Mucosa of descending colon (tissue), 3 donors: Measurements from ENCODE around the gene FYN. TPM values are rescaled to one million over a fixed set of nuclear protein-coding genes. Genes with fewer than 3 reads are reported as not detected.

Experiments
- ATAC-seq: fragments of 200-7000 bp; cut with Tn5 transposase; one replicate; pipeline ENCODE4 v1.9.1; 2020; ENCODE audit warnings: mild to moderate bottlenecking, moderate library complexity
- DNase-seq, 3 donors: peaks; one replicate each; pipeline ENCODE4 v3.0.0-alpha.2; 2020
- H3K36me3 ChIP-seq: fragments of 200-600 bp; one replicate; pipeline ENCODE4 v1.8.0; 2021; ENCODE audit warnings: low read depth, mild to moderate bottlenecking
- H3K4me1 ChIP-seq: fragments of 200-600 bp; one replicate; pipeline ENCODE4 v1.8.0; 2021; ENCODE audit warnings: low read depth, mild to moderate bottlenecking
- H3K4me3 ChIP-seq: fragments of 200-600 bp; one replicate; pipeline ENCODE4 v1.8.0; 2021; ENCODE audit warnings: mild to moderate bottlenecking
- H3K9me3 ChIP-seq: fragments of 200-600 bp; one replicate; pipeline ENCODE4 v1.8.0; 2021; ENCODE audit warnings: mild to moderate bottlenecking
- intact Hi-C, 2 donors: fragments of 100-400 bp; cut with DNase I in 1 of 2; cut with micrococcal nuclease in 1 of 2; formaldehyde crosslinking; loops; one replicate each; pipeline versions ENCODE4 v1.11.0 to v1.11.1; 2022; cut with DNase I, micrococcal nuclease
- total RNA-seq, 3 donors: library from RNA; stranded (reverse); fragmentation: NEBNext Ultra II Directional in 2 of 3; extraction: Animal tissue kit (Norgen Biotek cat#: 25700) in 2 of 3; gene quantifications; one replicate each; pipeline versions ENCODE4 v1.2.1 to v1.2.4, GENCODE V29; 2021 to 2023
- TF ChIP-seq, protein P1 (sequence below): fragments of 200-600 bp; IDR thresholded peaks from one replicate; pipeline ENCODE4 v1.8.0; 2022; ENCODE audit warnings: antibody characterized with exemption, mild to moderate bottlenecking
- donor health status: DM: no; HTN: no; CAD: no; lungs with moderate emphysema.
- donor health status: DM: no; HTN: no; CAD: no.
- donor health status: DM: no; HTN: yes; CAD: no.

The FYN gene
- total RNA-seq, 3 donors from 2014 or later: 15.0 to 63.0 (median 24.8) TPM

DNA sequence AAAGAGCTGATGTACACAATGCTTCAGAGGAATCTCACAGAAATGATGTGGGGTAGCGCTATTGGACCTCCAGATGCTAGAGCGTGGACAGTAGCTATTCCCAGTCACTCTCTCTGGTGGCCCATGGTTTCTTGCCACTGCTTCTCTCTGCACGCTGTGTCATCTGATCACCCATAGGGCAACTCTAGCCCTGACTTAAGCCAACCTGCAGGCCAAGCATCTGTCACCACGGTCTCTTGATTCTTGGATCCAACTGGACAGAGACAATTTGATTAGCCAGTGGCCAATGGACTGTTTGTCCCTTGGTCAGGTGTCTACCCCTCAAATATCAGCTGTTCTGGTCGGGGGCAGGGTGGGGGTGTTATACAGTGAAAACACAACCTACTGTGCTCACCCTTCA lies 225.2 kb downstream of the FYN start:
- ATAC-seq: no peak
- no peaks in the 10 kb centered on the region for H3K9me3 ChIP-seq
- H3K4me3 ChIP-seq: no peak overlapping the region
- H3K36me3 ChIP-seq: no peaks in the 10 kb centered on the region
- no peaks in the 10 kb centered on the region for H3K4me1 ChIP-seq
- DNase-seq: no peak
- intact Hi-C loops: no loop called here
- TF ChIP-seq, protein P1, sequence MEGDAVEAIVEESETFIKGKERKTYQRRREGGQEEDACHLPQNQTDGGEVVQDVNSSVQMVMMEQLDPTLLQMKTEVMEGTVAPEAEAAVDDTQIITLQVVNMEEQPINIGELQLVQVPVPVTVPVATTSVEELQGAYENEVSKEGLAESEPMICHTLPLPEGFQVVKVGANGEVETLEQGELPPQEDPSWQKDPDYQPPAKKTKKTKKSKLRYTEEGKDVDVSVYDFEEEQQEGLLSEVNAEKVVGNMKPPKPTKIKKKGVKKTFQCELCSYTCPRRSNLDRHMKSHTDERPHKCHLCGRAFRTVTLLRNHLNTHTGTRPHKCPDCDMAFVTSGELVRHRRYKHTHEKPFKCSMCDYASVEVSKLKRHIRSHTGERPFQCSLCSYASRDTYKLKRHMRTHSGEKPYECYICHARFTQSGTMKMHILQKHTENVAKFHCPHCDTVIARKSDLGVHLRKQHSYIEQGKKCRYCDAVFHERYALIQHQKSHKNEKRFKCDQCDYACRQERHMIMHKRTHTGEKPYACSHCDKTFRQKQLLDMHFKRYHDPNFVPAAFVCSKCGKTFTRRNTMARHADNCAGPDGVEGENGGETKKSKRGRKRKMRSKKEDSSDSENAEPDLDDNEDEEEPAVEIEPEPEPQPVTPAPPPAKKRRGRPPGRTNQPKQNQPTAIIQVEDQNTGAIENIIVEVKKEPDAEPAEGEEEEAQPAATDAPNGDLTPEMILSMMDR: no peak

GRCh38 chr6:111646942-111647341 lies 226.3 kb downstream of the FYN start:
- H3K4me1 ChIP-seq: no peaks in the 10 kb centered on the region
- intact Hi-C loops: no loop called here
- H3K36me3 ChIP-seq: no peaks in the 10 kb centered on the region
- no peak for DNase-seq
- no peak overlapping the region for H3K4me3 ChIP-seq
- ATAC-seq: peak; percentile 28
- TF ChIP-seq, protein P1: no peak
- no peaks in the 10 kb centered on the region for H3K9me3 ChIP-seq

DNA sequence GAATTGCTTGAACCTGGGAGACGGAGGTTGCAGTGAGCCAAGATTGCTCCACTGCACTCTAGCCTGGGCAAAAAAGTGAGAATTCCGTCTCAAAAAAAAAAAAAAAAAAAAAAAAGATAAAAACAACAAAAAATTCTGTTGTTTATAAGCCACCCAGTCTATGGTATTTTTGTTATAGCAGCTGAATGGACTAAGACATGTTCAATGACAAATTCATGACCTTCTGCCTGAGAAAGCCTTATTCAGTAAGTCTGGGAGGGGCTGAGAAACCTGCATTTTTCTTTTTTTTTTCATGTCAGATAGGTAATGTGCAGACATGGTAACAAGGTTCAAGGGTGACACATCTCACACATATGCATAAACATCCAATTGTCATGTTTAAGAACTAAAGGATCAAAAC lies 227.2 kb downstream of the FYN start:
- H3K4me1 ChIP-seq: no peaks in the 10 kb centered on the region
- TF ChIP-seq, protein P1: no peak
- intact Hi-C loops: no loop called here
- H3K36me3 ChIP-seq: no peaks in the 10 kb centered on the region
- ATAC-seq (no peak), DNase-seq (no peak)
- H3K4me3 ChIP-seq: no peak overlapping the region
- H3K9me3 ChIP-seq: no peaks in the 10 kb centered on the region

DNA sequence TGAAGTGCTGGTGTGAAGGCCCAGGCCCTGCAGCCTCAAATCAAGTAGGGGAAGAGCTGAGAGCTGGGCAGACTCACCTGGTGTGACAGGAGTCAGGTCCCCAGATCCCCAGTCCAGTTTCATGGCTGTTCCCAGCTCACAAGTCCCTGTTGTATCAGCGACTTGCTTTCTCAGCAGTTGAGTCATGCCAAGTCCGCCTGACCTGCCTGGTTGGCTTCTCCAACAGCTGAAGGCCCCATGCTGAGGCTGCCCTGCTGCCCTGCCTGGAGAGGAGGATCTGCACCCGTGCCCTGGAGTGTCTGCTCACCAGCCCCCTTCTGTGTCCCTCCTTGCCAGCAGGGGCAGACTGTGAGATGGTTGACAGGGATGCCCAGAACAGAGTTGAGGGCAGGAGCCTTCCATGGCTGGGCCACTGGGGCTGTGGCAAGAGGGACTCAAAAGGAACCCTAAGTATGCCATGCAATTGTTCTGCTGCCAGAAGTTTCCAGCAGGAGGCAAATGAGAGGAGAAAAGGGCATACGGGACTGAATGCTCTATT lies 228.3 kb downstream of the FYN start:
- Histone ChIP-seq H3K4me3 (no peak overlapping the region), H3K9me3 (no peaks in the 10 kb centered on the region), H3K36me3 (no peaks in the 10 kb centered on the region), H3K4me1 (no peaks in the 10 kb centered on the region)
- TF ChIP-seq, protein P1: no peak
- ATAC-seq (no peak), DNase-seq (no peak)
- intact Hi-C loops: no loop called here

GRCh38 chr6:111642463-111643158 lies 230.6 kb downstream of the FYN start:
- TF ChIP-seq, protein P1: peak; percentile 54
- Histone ChIP-seq H3K9me3 (no peaks in the 10 kb centered on the region), H3K4me3 (no peak overlapping the region), H3K4me1 (no peaks in the 10 kb centered on the region), H3K36me3 (no peaks in the 10 kb centered on the region)
- ATAC-seq: peak; percentile 93
- intact Hi-C loops: no loop called here
- DNase-seq: peak in 2 of 3 donors; percentile 79
